HFFc6 (cell line): ENCODE measurements around the gene DPYSL4. TPM values are rescaled to one million over a fixed set of nuclear protein-coding genes. Genes with fewer than 3 reads are reported as not detected.

Experiments
- DNase-seq: peaks from one replicate; pipeline ENCODE4 v3.0.0-alpha.2; 2018
- H3K27ac Mint-ChIP-seq: 2 replicates; pipeline ENCODE4 v1.8.0; 2020; ENCODE audit warnings: mild to moderate bottlenecking, mixed read lengths
- H3K27me3 Mint-ChIP-seq: 2 replicates; pipeline ENCODE4 v1.8.0; 2021; ENCODE audit warnings: mild to moderate bottlenecking, moderate library complexity, mixed read lengths; ENCODE audit not compliant: insufficient read depth
- H3K36me3 Mint-ChIP-seq: 2 replicates; pipeline ENCODE4 v1.8.0; 2021; ENCODE audit warnings: low read depth, mixed read lengths
- H3K4me1 Mint-ChIP-seq: 2 replicates; pipeline ENCODE4 v1.8.0; 2020; ENCODE audit warnings: low read depth, mixed read lengths
- H3K4me3 Mint-ChIP-seq: 2 replicates; pipeline ENCODE4 v1.8.0; 2020; ENCODE audit warnings: mild to moderate bottlenecking, moderate library complexity, mixed read lengths
- H3K9me3 Mint-ChIP-seq: 2 replicates; pipeline ENCODE4 v1.8.0; 2020; ENCODE audit warnings: mild to moderate bottlenecking, mixed read lengths
- total RNA-seq, 6 experiments: library from RNA; stranded (reverse); fragmentation: NEBNext Ultra II Directional; extraction: Animal tissue kit (Norgen Biotek cat#: 25700); gene quantifications; 2 replicates in 1 of 6; 3 replicates in 5 of 6; pipeline ENCODE4 v1.2.3, GENCODE V29; 2021
- TF ChIP-seq, protein P1 (sequence below): fragments of 200-600 bp; sonication (generic); IDR thresholded peaks from 2 replicates; pipeline ENCODE4 v1.5.0; 2021; ENCODE audit warnings: antibody characterized with exemption, mild to moderate bottlenecking

DPYSL4 gene
- total RNA-seq, 6 experiments from 2014 or later: 0.13 to 2.4 (median 0.34) TPM

DNA sequence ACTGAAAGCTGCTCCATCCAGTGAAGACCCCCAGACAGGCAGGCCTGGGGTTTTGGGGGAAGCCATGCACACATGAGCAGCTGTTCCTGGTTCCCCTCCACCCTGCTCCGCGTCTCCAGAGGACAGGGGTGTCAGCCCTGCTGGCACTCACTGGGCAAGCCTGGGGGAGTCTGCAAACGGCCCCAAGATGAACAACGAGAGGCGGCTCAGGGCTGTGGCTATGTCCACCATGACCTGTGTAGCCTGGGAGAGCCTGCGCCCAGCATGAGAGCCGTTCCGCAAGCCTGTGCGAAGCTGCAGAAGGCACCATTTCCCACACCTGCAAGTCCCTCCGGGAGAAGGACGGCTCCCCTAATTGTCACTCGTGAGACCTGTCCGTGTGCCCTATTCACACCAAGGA, 59.5 kb downstream of the DPYSL4 start:
- H3K4me1 Mint-ChIP-seq: no peaks in the 10 kb centered on the region
- TF ChIP-seq, protein P1, sequence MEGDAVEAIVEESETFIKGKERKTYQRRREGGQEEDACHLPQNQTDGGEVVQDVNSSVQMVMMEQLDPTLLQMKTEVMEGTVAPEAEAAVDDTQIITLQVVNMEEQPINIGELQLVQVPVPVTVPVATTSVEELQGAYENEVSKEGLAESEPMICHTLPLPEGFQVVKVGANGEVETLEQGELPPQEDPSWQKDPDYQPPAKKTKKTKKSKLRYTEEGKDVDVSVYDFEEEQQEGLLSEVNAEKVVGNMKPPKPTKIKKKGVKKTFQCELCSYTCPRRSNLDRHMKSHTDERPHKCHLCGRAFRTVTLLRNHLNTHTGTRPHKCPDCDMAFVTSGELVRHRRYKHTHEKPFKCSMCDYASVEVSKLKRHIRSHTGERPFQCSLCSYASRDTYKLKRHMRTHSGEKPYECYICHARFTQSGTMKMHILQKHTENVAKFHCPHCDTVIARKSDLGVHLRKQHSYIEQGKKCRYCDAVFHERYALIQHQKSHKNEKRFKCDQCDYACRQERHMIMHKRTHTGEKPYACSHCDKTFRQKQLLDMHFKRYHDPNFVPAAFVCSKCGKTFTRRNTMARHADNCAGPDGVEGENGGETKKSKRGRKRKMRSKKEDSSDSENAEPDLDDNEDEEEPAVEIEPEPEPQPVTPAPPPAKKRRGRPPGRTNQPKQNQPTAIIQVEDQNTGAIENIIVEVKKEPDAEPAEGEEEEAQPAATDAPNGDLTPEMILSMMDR: no peak
- DNase-seq: no peak
- no peak overlapping the region for H3K4me3 Mint-ChIP-seq
- peaks cover 14% of the 10 kb centered on the region for H3K27me3 Mint-ChIP-seq
- H3K27ac Mint-ChIP-seq: no peak overlapping the region
- H3K36me3 Mint-ChIP-seq: no peaks in the 10 kb centered on the region
- H3K9me3 Mint-ChIP-seq: no peaks in the 10 kb centered on the region

DNA sequence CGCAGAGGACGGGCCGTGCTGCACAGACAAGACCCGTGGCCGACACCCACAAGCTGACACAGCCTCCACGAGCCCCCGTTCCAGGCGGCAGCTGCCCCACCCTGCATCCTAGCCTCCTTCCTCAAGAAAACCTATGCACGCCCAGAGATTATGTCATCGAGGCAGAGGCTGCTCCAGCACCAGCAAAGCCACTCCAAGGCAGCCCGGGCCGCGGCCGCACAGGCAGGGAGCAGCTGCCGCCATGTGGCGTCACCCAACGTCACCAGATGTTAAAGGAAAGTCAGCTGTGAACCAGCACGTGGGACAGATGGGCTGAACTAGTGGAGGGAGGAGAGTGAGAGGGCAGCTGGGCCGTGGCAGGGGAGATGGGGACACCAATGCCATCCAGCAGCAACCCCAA, 61.2 kb downstream of the DPYSL4 start:
- Mint-ChIP-seq H3K4me1 (no peaks in the 10 kb centered on the region), H3K27me3 (peaks cover 16% of the 10 kb centered on the region), H3K4me3 (no peak overlapping the region), H3K27ac (no peak overlapping the region), H3K9me3 (no peaks in the 10 kb centered on the region), H3K36me3 (no peaks in the 10 kb centered on the region)
- no peak for DNase-seq
- TF ChIP-seq, protein P1: no peak

GRCh38 chr10:132248455-132249225, 61.9 kb downstream of the DPYSL4 start:
- H3K27me3 Mint-ChIP-seq: peaks cover 14% of the 10 kb centered on the region
- no peak overlapping the region for H3K27ac Mint-ChIP-seq
- no peaks in the 10 kb centered on the region for H3K36me3 Mint-ChIP-seq
- no peak for DNase-seq
- TF ChIP-seq, protein P1: no peak
- H3K4me1 Mint-ChIP-seq: no peaks in the 10 kb centered on the region
- H3K9me3 Mint-ChIP-seq: no peaks in the 10 kb centered on the region
- H3K4me3 Mint-ChIP-seq: no peak overlapping the region

DNA sequence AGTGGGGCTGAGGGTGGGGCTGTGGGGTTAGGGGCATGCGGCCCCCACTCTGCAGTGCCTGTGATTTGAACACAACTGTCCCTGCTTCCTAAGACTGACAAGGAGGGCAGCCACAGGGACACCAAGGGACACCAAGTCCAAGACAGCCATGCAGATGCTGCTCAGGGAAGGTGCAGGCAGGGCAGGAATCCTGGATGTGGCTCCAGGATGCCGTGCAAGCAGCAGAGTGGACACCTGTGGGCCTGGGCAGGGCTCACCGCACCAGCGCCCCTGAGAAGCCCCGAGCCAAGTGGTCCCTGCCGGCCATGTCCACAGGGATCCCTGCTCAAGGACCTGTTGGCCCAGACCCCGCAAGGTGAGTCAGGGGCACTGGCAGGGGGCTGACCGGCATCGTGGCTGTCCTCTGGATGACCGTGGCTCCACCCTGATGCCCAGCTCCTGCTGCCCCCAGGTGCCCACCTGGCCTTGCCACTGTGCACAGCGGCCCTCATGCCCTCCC, 62.5 kb downstream of the DPYSL4 start:
- no peak for DNase-seq
- no peak overlapping the region for H3K27ac Mint-ChIP-seq

GRCh38 chr10:132249824-132250375, 63.2 kb downstream of the DPYSL4 start:
- Mint-ChIP-seq H3K36me3 (no peaks in the 10 kb centered on the region), H3K27me3 (peaks cover 12% of the 10 kb centered on the region), H3K4me1 (no peaks in the 10 kb centered on the region), H3K27ac (no peak overlapping the region), H3K9me3 (no peaks in the 10 kb centered on the region), H3K4me3 (no peak overlapping the region)
- TF ChIP-seq, protein P1: no peak
- DNase-seq: no peak

More for the DNA sequence above, 62.5 kb downstream of the DPYSL4 start:
- TF ChIP-seq, protein P1: no peak
- peaks cover 14% of the 10 kb centered on the region for H3K27me3 Mint-ChIP-seq
- no peaks in the 10 kb centered on the region for H3K4me1 Mint-ChIP-seq
- no peaks in the 10 kb centered on the region for H3K9me3 Mint-ChIP-seq
- H3K36me3 Mint-ChIP-seq: no peaks in the 10 kb centered on the region
- no peak overlapping the region for H3K4me3 Mint-ChIP-seq
